H1 (cell line): ENCODE results near the gene TTC3. TPM values are rescaled to one million over a fixed set of nuclear protein-coding genes. Genes with fewer than 3 reads are reported as not detected.

Experiments used
- CTCF ChIA-PET: fragments of 300-600 bp; sonication (Branson Sonifier 250); formaldehyde crosslinking; loops from one replicate; lab custom pipeline; 2021; ENCODE audit not compliant: partially characterized antibody; lab: Charles Lee
- POLR2A ChIA-PET: fragments of 300-600 bp; sonication (Branson Sonifier 250); formaldehyde crosslinking; loops from one replicate; lab custom pipeline; 2021; ENCODE audit warnings: inconsistent platforms; ENCODE audit not compliant: partially characterized antibody; lab: Charles Lee
- DNase-seq, 2 experiments: peaks; one replicate each; pipeline versions ENCODE4 v3.0.0 to v3.0.0-alpha.2; 2010 to 2022; ENCODE audit warnings: low spot score in 2 of 2, low read depth in 1 of 2, mixed read lengths in 1 of 2
- FAIRE-seq: peaks from 2 replicates; lab custom pipeline; 2011; peaks lifted over from hg19 to GRCh38; lab: Jason Lieb, UNC
- H2AFZ ChIP-seq: 2 replicates; pipeline ENCODE4 v1.8.1; 2012; ENCODE audit warnings: low read length, inconsistent platforms
- H2AK5ac ChIP-seq: 2 replicates; pipeline ENCODE4 v1.6.1; 2013; ENCODE audit warnings: low read depth, low read length
- H2BK120ac ChIP-seq: replicated peaks from 2 replicates; pipeline ENCODE3; 2013; ENCODE audit warnings: low read depth, low read length, inconsistent platforms
- H2BK12ac ChIP-seq: 2 replicates; pipeline ENCODE4 v1.6.1; 2013; ENCODE audit warnings: low read depth, low read length
- H2BK15ac ChIP-seq: 2 replicates; pipeline ENCODE4 v1.6.1; 2013; ENCODE audit warnings: low read length
- H2BK20ac ChIP-seq: 2 replicates; pipeline ENCODE4 v1.6.1; 2013; ENCODE audit warnings: low read length
- H2BK5ac ChIP-seq: 2 replicates; pipeline ENCODE4 v1.6.1; 2013; ENCODE audit warnings: low read depth, low read length
- H3K14ac ChIP-seq: 2 replicates; pipeline ENCODE4 v1.6.1; 2013; ENCODE audit warnings: inconsistent platforms; ENCODE audit not compliant: insufficient read length
- H3K18ac ChIP-seq: 2 replicates; pipeline ENCODE4 v1.6.1; 2013; ENCODE audit warnings: low read length; ENCODE audit errors: extremely low read depth
- H3K23ac ChIP-seq: 2 replicates; pipeline ENCODE4 v1.6.1; 2013; ENCODE audit warnings: inconsistent platforms; ENCODE audit not compliant: insufficient read length
- H3K23me2 ChIP-seq: 2 replicates; pipeline ENCODE4 v1.6.1; 2013; ENCODE audit warnings: low read depth, low read length
- H3K27ac ChIP-seq: 2 replicates; pipeline ENCODE4 v1.6.1; 2011; ENCODE audit warnings: low read depth, low read length, inconsistent platforms
- H3K27me3 ChIP-seq, 4 experiments: replicated peaks in 1 of 4; 1 replicate in 1 of 4; 2 replicates in 3 of 4; pipeline versions ENCODE4 v1.6.1 to v1.8.1; 2011 to 2013; ENCODE audit warnings: low read length in 3 of 4, mild to moderate bottlenecking in 3 of 4, inconsistent platforms in 2 of 4, mixed read lengths in 2 of 4, moderate library complexity in 1 of 4; ENCODE audit not compliant: control insufficient read depth in 3 of 4, insufficient read depth in 3 of 4; ENCODE audit errors: extremely low read depth in 1 of 4
- H3K36me3 ChIP-seq, 4 experiments: 2 replicates each; pipeline versions ENCODE4 v1.6.1 to v1.8.1; 2011 to 2013; ENCODE audit warnings: mild to moderate bottlenecking in 4 of 4, low read length in 3 of 4, moderate library complexity in 2 of 4, control low read depth in 1 of 4, inconsistent platforms in 1 of 4; ENCODE audit not compliant: insufficient read depth in 4 of 4, control insufficient read depth in 2 of 4
- H3K4ac ChIP-seq: replicated peaks from 2 replicates; pipeline ENCODE3; 2013; ENCODE audit warnings: low read length, low read depth, mixed read lengths, inconsistent platforms; ENCODE audit not compliant: insufficient read length
- H3K4me1 ChIP-seq, 4 experiments: replicated peaks in 1 of 4; 1 replicate in 1 of 4; 2 replicates in 3 of 4; pipeline versions ENCODE4 v1.6.1 to v1.8.1; 2011 to 2013; ENCODE audit warnings: low read length in 3 of 4, inconsistent platforms in 2 of 4, mixed read lengths in 1 of 4; ENCODE audit not compliant: insufficient read depth in 4 of 4, control insufficient read depth in 3 of 4
- H3K4me2 ChIP-seq, 2 experiments: 2 replicates each; pipeline versions ENCODE4 v1.6.1 to v1.8.1; 2011 to 2013; ENCODE audit warnings: low read depth in 2 of 2, low read length in 2 of 2, control low read depth in 1 of 2, inconsistent platforms in 1 of 2, mild to moderate bottlenecking in 1 of 2; ENCODE audit not compliant: insufficient read depth in 1 of 2
- H3K4me3 ChIP-seq, 4 experiments: fragments of 200-600, 300-600 bp in 1 of 4; sonication (generic), shearing (Covaris generic), sonication (Bioruptor Twin) in 1 of 4; 2 replicates each; pipeline versions ENCODE4 v1.5.1 to v1.8.1; 2011 to 2016; ENCODE audit warnings: low read length in 4 of 4, low read depth in 3 of 4, control low read depth in 2 of 4, inconsistent platforms in 2 of 4, mild to moderate bottlenecking in 2 of 4, mixed read lengths in 1 of 4, moderate library complexity in 1 of 4; ENCODE audit not compliant: insufficient read depth in 2 of 4; ENCODE audit errors: extremely low read depth in 1 of 4
- H3K56ac ChIP-seq: replicated peaks from 2 replicates; pipeline ENCODE3; 2013; ENCODE audit warnings: low read depth, mild to moderate bottlenecking, mixed read lengths, low read length, inconsistent platforms; ENCODE audit not compliant: insufficient read length
- H3K79me1 ChIP-seq: 2 replicates; pipeline ENCODE4 v1.6.1; 2013; ENCODE audit warnings: low read depth, low read length, control low read depth
- H3K79me2 ChIP-seq, 2 experiments: 2 replicates each; pipeline versions ENCODE4 v1.6.1 to v1.8.1; 2012 to 2013; ENCODE audit warnings: low read length in 2 of 2, mild to moderate bottlenecking in 2 of 2, inconsistent platforms in 1 of 2; ENCODE audit not compliant: insufficient read depth in 2 of 2, control insufficient read depth in 1 of 2
- H3K9ac ChIP-seq, 4 experiments: replicated peaks in 1 of 4; 1 replicate in 1 of 4; 2 replicates in 3 of 4; pipeline versions ENCODE4 v1.6.1 to v1.8.1; 2011 to 2013; ENCODE audit warnings: low read depth in 3 of 4, low read length in 3 of 4, control low read depth in 2 of 4, mild to moderate bottlenecking in 2 of 4, moderate library complexity in 2 of 4, inconsistent platforms in 1 of 4; ENCODE audit errors: extremely low read depth in 1 of 4
- H3K9me3 ChIP-seq, 2 experiments: 2 replicates each; pipeline versions ENCODE4 v1.6.1 to v1.8.1; 2012 to 2013; ENCODE audit warnings: mild to moderate bottlenecking in 2 of 2, moderate library complexity in 2 of 2, control low read depth in 1 of 2, inconsistent platforms in 1 of 2, low read depth in 1 of 2, low read length in 1 of 2, mixed read lengths in 1 of 2; ENCODE audit not compliant: insufficient read depth in 2 of 2
- H4K20me1 ChIP-seq, 2 experiments: replicated peaks in 1 of 2; 2 replicates each; pipeline versions ENCODE3 to v1.8.1; 2011 to 2013; ENCODE audit warnings: inconsistent platforms in 2 of 2, low read length in 2 of 2, mild to moderate bottlenecking in 1 of 2; ENCODE audit not compliant: insufficient read depth in 2 of 2, control insufficient read depth in 1 of 2
- H4K5ac ChIP-seq: 2 replicates; pipeline ENCODE4 v1.6.1; 2013; ENCODE audit warnings: low read length, low read depth, mixed read lengths, inconsistent platforms; ENCODE audit not compliant: insufficient read length
- H4K8ac ChIP-seq: 2 replicates; pipeline ENCODE4 v1.8.0; 2013; ENCODE audit warnings: mild to moderate bottlenecking, moderate library complexity, low read length, inconsistent platforms; ENCODE audit not compliant: insufficient read depth; ENCODE audit errors: extremely low read depth
- H4K91ac ChIP-seq: replicated peaks from 2 replicates; pipeline ENCODE3; 2013; ENCODE audit warnings: low read length, mixed read lengths, inconsistent platforms; ENCODE audit not compliant: insufficient read length
- BCL11A ChIP-seq, 2 experiments: IDR thresholded peaks; one replicate each; pipeline ENCODE4 v1.6.1; 2011; ENCODE audit warnings: low read depth in 2 of 2, low read length in 2 of 2, mild to moderate bottlenecking in 2 of 2
- BRCA1 ChIP-seq: IDR thresholded peaks from 2 replicates; pipeline ENCODE4 v1.6.1; 2012; ENCODE audit warnings: low read depth, low read length, improper control_type of control experiment
- CHD2 ChIP-seq: IDR thresholded peaks from 2 replicates; pipeline ENCODE4 v1.6.1; 2012; ENCODE audit warnings: low read length, improper control_type of control experiment
- CREB1 ChIP-seq: IDR thresholded peaks from 2 replicates; pipeline ENCODE4 v1.6.1; 2012; ENCODE audit warnings: inconsistent platforms
- CTCF ChIP-seq, 3 experiments: IDR thresholded peaks; 1 replicate in 2 of 3; 2 replicates in 1 of 3; pipeline versions ENCODE4 v1.5.1 to v1.6.1; 2011; ENCODE audit warnings: low read length in 3 of 3, mild to moderate bottlenecking in 3 of 3, inconsistent platforms in 2 of 3, low read depth in 1 of 3, moderate library complexity in 1 of 3; ENCODE audit not compliant: insufficient read depth in 1 of 3; ENCODE audit errors: control extremely low read depth in 1 of 3
- GABPA ChIP-seq: IDR thresholded peaks from 2 replicates; pipeline ENCODE4 v1.6.1; 2011; ENCODE audit warnings: mild to moderate bottlenecking, low read length, moderate library complexity, borderline replicate concordance; ENCODE audit not compliant: insufficient read depth
- GTF2F1 ChIP-seq: IDR thresholded peaks from 2 replicates; pipeline ENCODE4 v1.6.1; 2012; ENCODE audit warnings: low read depth, low read length, improper control_type of control experiment, borderline replicate concordance
- NRF1 ChIP-seq: IDR thresholded peaks from 2 replicates; pipeline ENCODE4 v1.6.1; 2011; ENCODE audit warnings: mild to moderate bottlenecking, low read depth, low read length, improper control_type of control experiment
- RFX5 ChIP-seq: IDR thresholded peaks from 2 replicates; pipeline ENCODE4 v1.6.1; 2011; ENCODE audit warnings: low read depth, low read length, improper control_type of control experiment, borderline replicate concordance
- WGBS, 2 experiments: shearing (Covaris generic) in 1 of 2; methylation state at CpG; one replicate each; pipeline versions ENCODE4 v1.1.6 to v1.1.7; 2013 to 2015; ENCODE audit warnings: low lambda C conversion rate in 2 of 2, mixed read lengths in 2 of 2, inconsistent platforms in 1 of 2, low coverage in 1 of 2, missing lambda C conversion rate in 1 of 2; ENCODE audit not compliant: insufficient replicate concordance in 2 of 2, insufficient coverage in 1 of 2, insufficient read length in 1 of 2; ENCODE audit errors: extremely low coverage in 1 of 2, missing lambda C conversion rate in 1 of 2; 5-methylcytosine and 5-hydroxymethylcytosine counted together
- polyA plus RNA-seq, 7 experiments: library from polyadenylated mRNA; depleted of rRNA in 3 of 7; stranded (reverse) in 5 of 7; unstranded in 2 of 7; fragments of >200 nt in 5 of 7; fragments of 200-250 nt in 2 of 7; gene quantifications; 1 replicate in 5 of 7; 2 replicates in 1 of 7; 4 replicates in 1 of 7; pipeline versions ENCODE4 v1.2.1 to v1.2.3, GENCODE V29; 2011 to 2013; ENCODE audit warnings: missing spikeins in 2 of 7, mixed read lengths in 2 of 7
- total RNA-seq: library from RNA; stranded (reverse); fragmentation: NEBNext Ultra II Directional; extraction: Animal tissue kit (Norgen Biotek cat#: 25700); gene quantifications from 2 replicates; pipeline ENCODE4 v1.2.1, GENCODE V29; 2021

Gene TTC3
- total and polyA plus RNA-seq, 2 of the 8 experiments (the other 6 are each of a cell fraction or from before 2014, with no cell fraction given) = 11.0 to 36.2 TPM

GRCh38 chr21:37196847-37197246, 123.8 kb downstream of the TTC3 start:
- Histone ChIP-seq H2BK5ac (no peak overlapping the region), H4K91ac (no peak overlapping the region), H3K4me3 (no peak overlapping the region), H4K20me1 (no peaks in the 10 kb centered on the region), H3K23me2 (no peaks in the 10 kb centered on the region; the same call in 1 of the 2 replicates), H3K4ac (no peak overlapping the region), H2AFZ (no peak overlapping the region), H2AK5ac (no peak overlapping the region), H2BK20ac (no peak overlapping the region), H4K8ac (no peak overlapping the region), H3K9ac (no peak overlapping the region), H3K9me3 (no peaks in the 10 kb centered on the region), H2BK15ac (no peak overlapping the region), H2BK12ac (no peak overlapping the region), H3K79me2 (no peaks in the 10 kb centered on the region), H2BK120ac (no peak overlapping the region), H3K4me2 (no peak overlapping the region), H4K5ac (no peak overlapping the region), H3K4me1 (peaks cover 0 to 8% (median 0%) of the 10 kb centered on the region in 4 experiments; a peak in 3 of 7 replicates), H3K23ac (no peak overlapping the region), H3K56ac (no peak overlapping the region), H3K79me1 (no peaks in the 10 kb centered on the region), H3K36me3 (peaks cover 0 to 3% (median under 1%) of the 10 kb centered on the region in 4 experiments; a peak in 4 of 8 replicates), H3K27ac (no peak overlapping the region), H3K27me3 (no peaks in the 10 kb centered on the region), H3K14ac (no peak overlapping the region), H3K18ac (no peak overlapping the region)
- 96% methylated on average over 8 of the region's 8 CpGs; no CpG with 5 or more reads in 1 of the 2 experiments for WGBS, 2 experiments
- CTCF ChIA-PET = interaction anchor here (0.7 kb wide), 1 partner anchor 559 kb away, joined by 3 read pairs; no protein-coding TSS in a partner anchor
- POLR2A ChIA-PET = no interaction called here
- FAIRE-seq (no peak), DNase-seq (no peak)
- no peak for TF ChIP-seq RFX5
- no peak for TF ChIP-seq NRF1
- TF ChIP-seq BCL11A (IDR thresholded peaks at IDR 0.05; ENCODE audit: low read depth in 2 of 2, low read length in 2 of 2) = no peak
- TF ChIP-seq CREB1 = no peak
- TF ChIP-seq CTCF (IDR thresholded peaks at IDR 0.05; ENCODE audit: control extremely low read depth in 1 of 3, insufficient read depth in 1 of 3, low read depth in 1 of 3, low read length in 3 of 3) = no peak
- TF ChIP-seq CHD2 = no peak
- TF ChIP-seq BRCA1 = no peak
- no peak for TF ChIP-seq GABPA
- TF ChIP-seq GTF2F1 = no peak
